GM21447 (cell line): ENCODE measurements around the gene MAN2A1.
"Not testable (repeated sequence)": the region's sequence is repeated elsewhere in the genome, so short reads cannot be mapped to it uniquely, and the experiment has no call there.

Experiments
- ATAC-seq: cut with Tn5 transposase; IDR thresholded peaks from one replicate; pipeline ENCODE4 v1.9.1; 2021; ENCODE audit not compliant: unreplicated experiment

The MAN2A1 gene

DNA sequence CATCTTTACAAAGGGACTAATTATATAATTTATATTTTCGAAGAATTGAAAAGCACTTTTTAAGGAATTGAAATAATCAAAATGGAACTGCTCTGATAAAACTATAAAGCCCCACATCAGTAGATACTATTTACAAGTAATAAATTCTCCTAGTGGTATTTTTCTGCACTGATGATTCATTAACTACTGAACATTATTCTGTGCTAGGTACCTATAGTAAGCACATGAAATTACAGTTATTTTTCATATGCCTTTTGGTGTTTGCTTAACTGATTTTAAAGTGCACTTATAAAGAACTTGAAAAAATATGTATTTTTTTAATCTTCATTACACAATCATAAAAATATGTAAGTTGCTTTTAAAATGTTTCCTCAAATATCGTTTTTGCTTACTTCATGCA, 123.0 kb downstream of the MAN2A1 start:
- no peak for ATAC-seq

DNA sequence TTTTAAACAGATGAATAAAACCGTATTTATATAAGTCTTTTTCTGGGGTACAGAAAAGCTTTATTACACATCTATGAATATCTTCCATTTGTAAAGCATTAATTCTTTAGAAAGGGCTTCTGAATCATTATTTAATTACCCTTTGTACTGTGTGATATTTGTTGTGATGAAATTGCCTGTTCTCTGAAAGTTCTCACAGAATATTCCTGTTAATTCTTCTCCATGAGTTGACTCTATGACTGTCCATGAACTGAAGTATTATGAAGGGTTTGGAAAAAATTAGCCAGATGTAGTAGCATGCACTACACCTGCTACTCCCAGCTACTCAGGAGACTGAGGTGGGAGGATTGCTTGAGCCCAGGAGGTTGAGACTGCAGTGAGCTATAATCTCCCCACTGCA, 127.0 kb downstream of the MAN2A1 start:
- ATAC-seq: no peak

- no peak for ATAC-seq
These were observed 130.2 kb downstream of the MAN2A1 start for GRCh38 chr5:109819878-109820277.

GRCh38 chr5:109823597-109823996, 133.9 kb downstream of the MAN2A1 start:
- no peak for ATAC-seq

DNA sequence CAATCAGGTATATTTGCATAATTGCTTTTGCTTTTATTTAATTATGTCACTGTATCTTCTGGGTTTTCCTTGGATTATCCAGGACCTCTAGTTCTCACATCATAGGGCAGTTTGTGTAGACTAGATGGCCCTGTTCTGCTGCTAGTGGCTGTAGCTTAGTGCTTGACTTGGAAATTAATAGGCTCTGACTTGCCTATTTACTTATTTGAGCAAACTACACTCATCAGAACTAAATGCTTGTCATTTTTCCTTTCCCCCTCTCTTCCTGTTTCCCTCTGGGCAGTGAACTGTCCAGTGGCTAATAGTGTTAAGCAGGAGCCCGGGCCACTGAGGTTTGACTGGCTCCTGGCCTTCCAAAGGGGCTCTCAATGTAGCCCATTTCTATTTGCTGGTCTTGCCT, 135.7 kb downstream of the MAN2A1 start:
- ATAC-seq: no peak

DNA sequence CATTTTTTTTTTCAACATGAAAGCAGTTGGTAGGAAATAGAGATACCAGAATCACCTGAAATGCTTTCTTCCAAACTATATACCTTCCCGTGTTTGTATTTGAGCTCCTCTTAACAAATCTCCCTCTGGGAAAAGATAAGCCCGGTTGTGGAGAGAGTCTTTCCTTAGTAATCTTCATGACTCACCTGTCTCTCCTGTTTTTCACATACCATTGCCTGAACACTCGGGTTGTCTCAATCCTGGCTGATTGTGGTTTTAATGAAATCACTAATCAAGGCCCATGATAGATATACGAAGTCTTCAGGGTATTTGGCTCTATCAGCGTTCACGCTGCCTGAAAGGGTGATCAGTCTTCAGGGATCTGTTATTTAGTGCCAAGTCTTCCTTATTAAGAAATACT, 136.7 kb downstream of the MAN2A1 start:
- no peak for ATAC-seq

- no peak for ATAC-seq
These were observed 139.6 kb downstream of the MAN2A1 start for GRCh38 chr5:109829331-109829730.

DNA sequence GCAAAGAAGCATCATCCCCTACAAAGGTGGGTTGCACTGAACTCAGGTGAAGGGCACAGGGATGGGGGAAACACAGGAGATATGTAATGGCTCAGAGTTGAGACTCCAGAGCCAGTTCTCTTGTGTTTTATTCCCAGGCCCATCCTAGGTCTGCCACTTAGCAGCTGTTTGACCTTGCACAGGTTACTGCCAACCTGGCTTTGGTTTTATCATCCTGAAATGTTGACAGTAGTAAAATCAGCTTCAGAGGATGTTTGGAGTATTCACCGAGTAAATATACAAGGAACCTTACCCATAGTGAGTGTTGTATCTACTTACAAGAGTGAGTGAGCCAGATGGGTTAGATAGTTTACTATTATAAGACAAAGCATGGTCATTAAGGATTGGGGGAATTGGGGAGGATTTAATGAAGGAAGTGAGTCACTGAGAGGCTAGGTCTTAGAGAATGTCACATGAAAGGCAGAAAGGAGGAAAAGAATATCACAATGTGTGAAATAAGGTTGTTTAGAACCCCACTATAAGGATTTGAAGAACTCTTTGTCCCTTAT, 141.3 kb downstream of the MAN2A1 start:
- ATAC-seq: no peak

DNA sequence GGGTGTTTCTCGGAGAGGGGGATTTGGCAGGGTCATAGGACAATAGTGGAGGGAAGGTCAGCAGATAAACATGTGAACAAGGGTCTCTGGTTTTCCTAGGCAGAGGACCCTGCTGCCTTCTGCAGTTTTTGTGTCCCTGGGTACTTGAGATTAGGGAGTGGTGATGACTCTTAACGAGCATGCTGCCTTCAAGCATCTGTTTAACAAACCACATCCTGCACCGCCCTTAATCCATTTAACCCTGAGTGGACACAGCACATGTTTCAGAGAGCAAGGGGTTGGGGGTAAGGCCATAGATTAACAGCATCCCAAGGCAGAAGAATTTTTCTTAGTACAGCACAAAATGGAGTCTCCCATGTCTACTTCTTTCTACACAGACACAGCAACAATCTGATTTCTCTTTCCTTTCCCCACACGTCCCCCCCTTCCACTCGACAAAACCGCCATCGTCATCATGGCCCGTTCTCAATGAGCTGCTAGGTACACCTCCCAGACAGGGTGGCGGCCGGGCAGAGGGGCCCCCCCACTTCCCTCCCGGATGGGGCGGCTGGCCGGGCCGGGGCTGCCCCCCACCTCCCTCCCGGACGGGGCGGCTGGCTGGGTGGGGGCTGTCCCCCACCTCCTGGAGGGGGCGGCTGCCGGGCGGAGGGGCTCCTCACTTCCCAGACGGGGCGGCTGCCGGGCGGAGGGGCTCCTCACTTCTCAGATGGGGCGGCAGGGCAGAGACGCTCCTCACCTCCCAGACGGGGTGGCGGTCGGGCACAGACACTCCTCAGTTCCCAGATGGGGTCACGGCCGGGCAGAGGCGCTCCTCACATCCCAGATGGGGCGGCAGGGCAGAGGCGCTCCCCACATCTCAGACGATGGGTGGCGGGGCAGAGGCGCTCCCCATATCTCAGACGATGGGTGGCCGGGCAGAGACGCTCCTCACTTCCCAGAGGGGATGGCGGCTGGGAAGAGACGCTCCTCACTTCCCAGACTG, 142.8 kb downstream of the MAN2A1 start:
- not testable (repeated sequence) for ATAC-seq

GRCh38 chr5:109833946-109834345, 144.2 kb downstream of the MAN2A1 start:
- no peak for ATAC-seq

GRCh38 chr5:109836280-109836679, 146.6 kb downstream of the MAN2A1 start:
- ATAC-seq: no peak

- ATAC-seq: no peak
These were observed 147.6 kb downstream of the MAN2A1 start for GRCh38 chr5:109837231-109837861.

DNA sequence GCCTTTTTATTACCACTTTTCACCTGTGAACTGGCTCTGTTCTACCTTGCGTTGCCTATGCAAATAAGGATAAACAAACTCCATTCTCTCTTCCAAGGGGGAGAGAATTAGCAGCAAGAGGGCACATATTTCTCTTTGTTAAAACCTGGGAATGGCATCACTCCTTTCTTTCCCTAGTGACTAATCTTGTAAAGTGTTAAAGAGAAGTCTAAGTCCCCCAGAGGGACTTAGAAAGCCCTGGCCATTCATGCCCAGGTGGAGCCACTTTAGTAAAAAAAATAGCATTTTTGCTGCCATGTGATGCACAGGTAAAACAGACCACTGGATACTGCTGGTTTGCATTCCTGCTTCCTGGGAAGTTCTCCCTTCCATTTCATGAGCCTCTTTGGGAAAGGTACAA, 148.4 kb downstream of the MAN2A1 start:
- no peak for ATAC-seq

DNA sequence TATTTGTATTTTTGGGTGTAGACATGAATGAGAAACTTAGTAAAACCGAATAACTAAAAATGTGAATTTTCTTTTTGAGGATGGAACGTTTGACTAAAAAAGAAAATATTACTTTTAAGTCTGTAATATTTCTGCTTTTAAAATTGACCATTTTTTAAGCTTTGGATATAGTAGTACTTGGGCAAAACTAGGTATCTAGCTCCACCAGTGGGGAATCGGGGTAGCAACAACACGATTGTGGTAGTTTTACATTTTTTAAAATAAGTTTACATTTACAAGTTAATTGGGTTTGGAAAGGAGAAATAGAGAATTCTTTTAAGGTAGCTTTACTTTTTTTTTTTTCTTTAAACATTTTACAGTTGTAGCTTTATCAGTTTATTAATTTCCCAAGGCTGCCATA, 154.4 kb downstream of the MAN2A1 start:
- no peak for ATAC-seq

DNA sequence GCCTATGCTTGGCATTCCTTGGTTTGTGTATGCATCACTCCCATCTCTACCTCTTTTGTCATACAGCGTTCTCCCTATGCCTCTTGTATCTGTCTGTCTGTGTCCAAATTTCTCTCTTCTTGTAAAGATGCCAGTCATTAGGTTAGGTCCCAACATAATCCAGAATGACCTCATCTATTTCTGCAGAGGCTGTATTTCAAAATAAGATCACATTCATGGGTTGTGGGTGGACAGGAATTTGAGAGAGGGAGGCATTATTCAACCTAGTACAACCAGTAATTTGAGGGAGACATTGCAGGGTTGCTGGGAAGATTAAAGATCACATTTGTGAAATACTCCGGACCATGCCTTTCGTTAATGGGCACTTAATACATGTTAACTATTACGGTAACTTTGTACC, 155.0 kb downstream of the MAN2A1 start:
- no peak for ATAC-seq

DNA sequence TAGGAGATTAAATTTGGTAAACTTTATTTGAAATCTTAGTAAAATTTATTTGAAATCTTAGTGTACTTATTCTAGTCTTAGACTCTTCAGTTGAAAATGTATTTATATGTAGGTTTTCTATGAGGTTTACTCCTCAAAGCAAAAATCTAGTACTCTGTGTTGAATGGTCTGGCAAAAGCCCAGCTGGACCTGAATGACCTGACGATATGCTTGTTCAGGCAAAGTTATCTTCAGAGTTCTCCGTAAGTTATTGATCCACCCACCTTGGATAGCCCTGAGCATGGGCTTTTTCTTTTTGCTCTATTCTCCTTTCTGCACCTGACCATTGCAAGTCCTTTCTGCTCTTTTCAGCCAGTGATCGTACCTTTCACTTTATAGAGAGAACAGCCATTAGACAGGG, 158.4 kb downstream of the MAN2A1 start:
- no peak for ATAC-seq

DNA sequence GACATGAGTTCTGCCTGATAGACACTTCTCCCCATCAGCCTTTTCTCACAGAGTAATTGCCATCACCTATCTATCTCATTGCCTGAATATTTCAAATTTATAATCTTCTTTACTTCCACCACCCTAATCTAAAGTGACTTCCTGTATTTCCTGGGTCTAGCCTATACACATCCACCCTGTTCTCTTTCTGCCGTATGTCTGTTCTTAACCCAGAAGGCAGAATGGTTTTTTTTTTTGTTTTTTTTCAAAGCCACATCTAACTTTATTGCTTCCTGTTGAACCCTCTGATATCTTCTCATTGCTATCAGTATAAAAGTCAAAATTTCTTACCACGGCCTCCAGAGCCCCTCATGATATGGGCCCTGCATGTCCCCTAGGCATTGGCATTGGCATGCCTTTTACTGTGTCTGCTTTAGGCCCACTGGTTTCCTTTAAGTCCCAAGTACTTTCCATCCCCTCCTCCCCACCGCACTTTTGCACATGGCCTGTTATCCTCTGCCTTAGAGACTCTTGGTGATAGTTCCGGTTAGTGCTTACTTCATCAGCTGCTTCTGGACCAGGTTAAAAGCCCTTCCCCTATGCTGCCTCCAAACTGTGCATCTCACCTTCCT, 159.9 kb downstream of the MAN2A1 start:
- no peak for ATAC-seq

DNA sequence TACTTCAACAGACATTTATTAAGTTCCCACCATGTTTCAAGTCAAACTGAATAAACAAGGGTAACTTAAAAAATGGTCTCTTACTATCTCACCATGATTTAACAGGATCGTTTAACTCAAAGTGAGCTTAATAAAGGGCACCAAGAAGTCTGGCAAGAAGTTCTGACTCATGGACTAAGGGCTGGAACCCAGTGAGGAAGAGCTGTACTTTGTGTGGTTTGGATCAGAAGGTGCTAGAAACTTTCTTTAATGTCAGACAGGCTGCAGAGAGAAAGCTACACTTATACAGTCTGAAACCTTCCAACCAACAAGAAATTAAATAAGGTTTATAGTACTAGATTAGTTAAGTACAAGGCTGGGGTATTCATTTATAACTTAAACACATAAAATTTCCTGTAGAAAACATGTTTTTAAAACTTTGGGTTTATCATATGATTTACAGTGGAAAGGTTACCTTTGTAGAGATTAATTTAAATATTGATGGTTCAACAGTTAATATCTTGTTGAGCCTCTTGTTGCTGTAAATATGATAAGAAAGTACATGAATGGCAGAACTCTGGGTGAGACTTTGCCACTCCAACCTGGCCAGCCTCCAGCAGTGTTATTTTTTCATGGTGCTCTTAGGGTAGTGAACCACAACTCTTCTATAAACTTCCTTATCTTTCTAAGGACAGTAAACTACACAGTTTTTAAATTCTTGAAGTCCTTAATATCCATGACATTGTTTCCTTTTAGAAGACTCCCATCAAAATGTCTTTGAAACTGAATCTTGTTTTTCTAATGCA, 162.8 kb downstream of the MAN2A1 start:
- no peak for ATAC-seq

DNA sequence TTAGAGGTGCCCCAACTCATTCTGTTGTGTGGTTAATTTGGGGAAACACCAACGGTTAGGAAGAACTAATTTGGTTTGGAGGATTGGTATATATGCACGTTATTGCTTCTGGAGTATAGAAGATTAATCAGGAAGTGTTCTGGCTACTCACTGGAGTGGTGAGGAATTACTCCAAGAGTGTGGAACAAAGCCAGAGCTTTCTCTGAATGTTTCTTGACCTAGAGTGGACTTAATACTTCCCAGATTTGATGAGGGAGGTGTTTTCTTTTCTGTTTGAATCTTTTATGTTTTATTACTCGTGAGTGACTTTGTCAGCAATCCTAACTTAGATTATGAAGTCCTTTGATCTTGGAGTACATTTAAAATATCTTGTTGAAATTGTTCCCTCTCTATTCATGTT, 163.7 kb downstream of the MAN2A1 start:
- ATAC-seq: no peak

DNA sequence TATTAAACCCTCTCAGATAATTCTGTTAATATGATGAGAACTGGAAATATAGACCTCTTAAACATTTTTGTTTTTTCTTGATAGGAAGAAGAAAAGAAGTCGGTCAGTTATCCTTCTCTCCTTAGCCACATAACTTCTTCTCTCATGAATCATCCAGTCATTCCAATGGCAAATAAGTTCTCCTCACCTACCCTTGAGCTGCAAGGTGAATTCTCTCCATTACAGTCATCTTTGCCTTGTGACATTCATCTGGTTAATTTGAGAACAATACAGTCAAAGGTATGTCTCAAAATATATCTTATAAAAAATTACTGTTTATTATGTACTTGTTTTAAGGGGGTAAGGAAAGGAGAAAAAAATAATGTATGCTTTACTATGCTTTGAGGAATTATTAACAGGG, 165.3 kb downstream of the MAN2A1 start:
- no peak for ATAC-seq
